ENCODE results near the gene EXOC7.

Gene EXOC7

DNA sequence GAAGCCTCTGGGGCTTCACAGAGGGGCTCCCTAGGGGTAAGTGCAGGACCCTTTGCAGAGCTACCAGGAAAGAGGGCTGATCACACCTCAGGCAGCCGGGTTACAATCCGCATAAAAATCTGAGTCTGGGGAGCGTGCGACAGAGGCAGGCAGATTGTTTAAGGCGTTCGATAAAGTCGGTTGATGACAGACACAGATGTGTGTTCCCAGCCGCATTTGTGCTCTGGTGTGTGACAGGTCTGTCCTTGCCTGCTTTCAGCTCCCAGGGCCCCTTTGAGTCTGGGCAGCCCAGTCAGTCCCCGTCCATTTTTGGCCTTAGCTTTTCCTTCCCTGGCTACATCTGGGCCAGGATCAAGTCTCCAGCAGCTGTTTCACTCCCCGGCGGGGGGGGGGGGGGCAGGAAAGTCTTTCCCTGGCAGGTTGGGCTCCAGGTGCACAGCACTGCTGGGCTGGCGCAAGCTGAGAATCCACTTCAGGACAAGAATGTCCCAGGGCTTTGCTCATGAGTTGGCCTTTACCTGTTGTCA lies 25.9 kb downstream of the EXOC7 start:
- no peak for TF ChIP-seq ZFX (IDR thresholded peaks at IDR 0.05; ENCODE audit: borderline replicate concordance)
- TF ChIP-seq, protein P1, sequence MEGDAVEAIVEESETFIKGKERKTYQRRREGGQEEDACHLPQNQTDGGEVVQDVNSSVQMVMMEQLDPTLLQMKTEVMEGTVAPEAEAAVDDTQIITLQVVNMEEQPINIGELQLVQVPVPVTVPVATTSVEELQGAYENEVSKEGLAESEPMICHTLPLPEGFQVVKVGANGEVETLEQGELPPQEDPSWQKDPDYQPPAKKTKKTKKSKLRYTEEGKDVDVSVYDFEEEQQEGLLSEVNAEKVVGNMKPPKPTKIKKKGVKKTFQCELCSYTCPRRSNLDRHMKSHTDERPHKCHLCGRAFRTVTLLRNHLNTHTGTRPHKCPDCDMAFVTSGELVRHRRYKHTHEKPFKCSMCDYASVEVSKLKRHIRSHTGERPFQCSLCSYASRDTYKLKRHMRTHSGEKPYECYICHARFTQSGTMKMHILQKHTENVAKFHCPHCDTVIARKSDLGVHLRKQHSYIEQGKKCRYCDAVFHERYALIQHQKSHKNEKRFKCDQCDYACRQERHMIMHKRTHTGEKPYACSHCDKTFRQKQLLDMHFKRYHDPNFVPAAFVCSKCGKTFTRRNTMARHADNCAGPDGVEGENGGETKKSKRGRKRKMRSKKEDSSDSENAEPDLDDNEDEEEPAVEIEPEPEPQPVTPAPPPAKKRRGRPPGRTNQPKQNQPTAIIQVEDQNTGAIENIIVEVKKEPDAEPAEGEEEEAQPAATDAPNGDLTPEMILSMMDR (IDR thresholded peaks at IDR 0.05): no peak
- H3K27ac ChIP-seq: no peak overlapping the region

DNA sequence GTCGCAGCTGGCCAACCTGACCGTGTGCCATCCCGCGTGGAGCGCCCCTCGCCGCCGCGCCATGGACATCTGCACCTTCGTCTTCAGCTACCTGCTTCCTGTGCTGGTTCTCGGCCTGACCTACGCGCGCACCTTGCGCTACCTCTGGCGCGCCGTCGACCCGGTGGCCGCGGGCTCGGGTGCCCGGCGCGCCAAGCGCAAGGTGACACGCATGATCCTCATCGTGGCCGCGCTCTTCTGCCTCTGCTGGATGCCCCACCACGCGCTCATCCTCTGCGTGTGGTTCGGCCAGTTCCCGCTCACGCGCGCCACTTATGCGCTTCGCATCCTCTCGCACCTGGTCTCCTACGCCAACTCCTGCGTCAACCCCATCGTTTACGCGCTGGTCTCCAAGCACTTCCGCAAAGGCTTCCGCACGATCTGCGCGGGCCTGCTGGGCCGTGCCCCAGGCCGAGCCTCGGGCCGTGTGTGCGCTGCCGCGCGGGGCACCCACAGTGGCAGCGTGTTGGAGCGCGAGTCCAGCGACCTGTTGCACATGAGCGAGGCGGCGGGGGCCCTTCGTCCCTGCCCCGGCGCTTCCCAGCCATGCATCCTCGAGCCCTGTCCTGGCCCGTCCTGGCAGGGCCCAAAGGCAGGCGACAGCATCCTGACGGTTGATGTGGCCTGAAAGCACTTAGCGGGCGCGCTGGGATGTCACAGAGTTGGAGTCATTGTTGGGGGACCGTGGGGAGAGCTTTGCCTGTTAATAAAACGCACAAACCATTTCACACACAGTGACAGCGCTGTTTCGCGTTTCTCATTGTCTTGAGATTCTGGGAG lies 26.6 kb downstream of the EXOC7 start:
- H3K27ac ChIP-seq: no peak overlapping the region
- TF ChIP-seq, protein P1 (IDR thresholded peaks at IDR 0.05): no peak
- TF ChIP-seq ZFX (IDR thresholded peaks at IDR 0.05; ENCODE audit: borderline replicate concordance): no peak

DNA sequence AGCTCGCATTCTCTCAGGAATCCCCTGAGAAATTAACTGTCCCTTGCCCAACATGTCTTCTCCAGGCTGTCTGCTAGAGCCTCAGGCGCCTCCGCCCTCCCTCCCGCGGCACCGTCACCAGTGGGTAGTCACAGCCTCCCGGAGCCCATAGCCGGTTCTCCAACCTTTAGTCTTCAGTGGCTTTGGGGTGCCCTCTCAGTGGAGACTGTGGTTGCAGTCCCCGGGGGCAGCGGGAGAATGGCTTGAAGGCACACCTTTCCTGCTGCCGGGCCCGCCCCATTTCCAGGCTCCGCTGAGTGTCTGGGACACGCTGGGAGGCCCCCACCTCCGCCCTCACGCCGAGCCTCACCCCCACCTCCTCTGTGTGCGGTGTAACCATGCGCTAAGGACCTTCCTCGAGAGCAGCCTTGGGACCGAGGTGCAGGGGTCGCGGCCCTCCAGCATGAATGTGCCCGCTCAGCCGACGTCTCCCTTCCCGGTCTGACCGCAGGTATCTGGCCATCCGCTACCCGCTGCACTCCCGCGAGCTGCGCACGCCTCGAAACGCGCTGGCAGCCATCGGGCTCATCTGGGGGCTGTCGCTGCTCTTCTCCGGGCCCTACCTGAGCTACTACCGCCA lies 27.3 kb downstream of the EXOC7 start:
- TF ChIP-seq, protein P1 (IDR thresholded peaks at IDR 0.05): no peak
- no peak for TF ChIP-seq ZFX (IDR thresholded peaks at IDR 0.05; ENCODE audit: borderline replicate concordance)
- H3K27ac ChIP-seq: no peak overlapping the region

DNA sequence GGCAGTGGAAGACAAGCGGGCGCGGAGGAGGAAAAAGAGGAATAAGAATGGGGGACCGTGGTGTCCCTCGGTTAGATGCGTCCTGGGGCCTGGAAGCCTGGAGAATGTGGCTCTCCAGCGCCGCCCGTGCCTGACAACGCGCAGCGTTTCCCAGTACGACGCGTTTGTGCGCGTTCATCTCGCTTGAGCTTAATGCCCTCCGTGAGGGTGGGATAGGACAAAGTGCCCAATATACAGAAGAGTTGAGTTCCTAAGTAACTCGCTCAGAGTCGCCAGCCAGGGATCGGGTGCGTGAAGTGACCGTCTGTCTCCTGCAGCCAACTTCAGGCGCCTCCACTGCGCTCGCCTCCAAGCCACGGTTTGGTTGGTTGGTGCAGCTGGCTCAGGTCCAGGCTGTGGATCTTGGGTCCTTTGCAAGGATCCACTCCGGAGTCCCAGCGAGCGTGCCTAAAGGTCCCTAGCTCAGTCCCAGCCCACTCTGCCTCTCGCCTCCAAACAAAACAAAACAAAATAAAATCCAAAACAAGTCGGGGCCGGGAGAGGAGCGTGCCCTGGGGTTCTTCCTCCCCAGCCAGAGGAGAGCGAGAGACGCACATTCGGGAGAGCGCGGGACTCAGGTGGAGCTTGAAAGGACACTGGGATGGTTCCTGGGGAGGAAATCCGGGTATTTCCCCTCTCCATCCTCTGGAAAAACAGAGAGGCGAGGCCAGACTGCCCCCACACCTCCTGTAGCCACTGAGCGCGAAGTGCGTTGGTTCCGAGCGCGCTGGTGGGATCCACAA lies 28.0 kb downstream of the EXOC7 start:
- TF ChIP-seq, protein P1 (IDR thresholded peaks at IDR 0.05): peak; percentile 70
- TF ChIP-seq ZFX (IDR thresholded peaks at IDR 0.05; ENCODE audit: borderline replicate concordance): no peak
- H3K27ac ChIP-seq: no peak overlapping the region

DNA sequence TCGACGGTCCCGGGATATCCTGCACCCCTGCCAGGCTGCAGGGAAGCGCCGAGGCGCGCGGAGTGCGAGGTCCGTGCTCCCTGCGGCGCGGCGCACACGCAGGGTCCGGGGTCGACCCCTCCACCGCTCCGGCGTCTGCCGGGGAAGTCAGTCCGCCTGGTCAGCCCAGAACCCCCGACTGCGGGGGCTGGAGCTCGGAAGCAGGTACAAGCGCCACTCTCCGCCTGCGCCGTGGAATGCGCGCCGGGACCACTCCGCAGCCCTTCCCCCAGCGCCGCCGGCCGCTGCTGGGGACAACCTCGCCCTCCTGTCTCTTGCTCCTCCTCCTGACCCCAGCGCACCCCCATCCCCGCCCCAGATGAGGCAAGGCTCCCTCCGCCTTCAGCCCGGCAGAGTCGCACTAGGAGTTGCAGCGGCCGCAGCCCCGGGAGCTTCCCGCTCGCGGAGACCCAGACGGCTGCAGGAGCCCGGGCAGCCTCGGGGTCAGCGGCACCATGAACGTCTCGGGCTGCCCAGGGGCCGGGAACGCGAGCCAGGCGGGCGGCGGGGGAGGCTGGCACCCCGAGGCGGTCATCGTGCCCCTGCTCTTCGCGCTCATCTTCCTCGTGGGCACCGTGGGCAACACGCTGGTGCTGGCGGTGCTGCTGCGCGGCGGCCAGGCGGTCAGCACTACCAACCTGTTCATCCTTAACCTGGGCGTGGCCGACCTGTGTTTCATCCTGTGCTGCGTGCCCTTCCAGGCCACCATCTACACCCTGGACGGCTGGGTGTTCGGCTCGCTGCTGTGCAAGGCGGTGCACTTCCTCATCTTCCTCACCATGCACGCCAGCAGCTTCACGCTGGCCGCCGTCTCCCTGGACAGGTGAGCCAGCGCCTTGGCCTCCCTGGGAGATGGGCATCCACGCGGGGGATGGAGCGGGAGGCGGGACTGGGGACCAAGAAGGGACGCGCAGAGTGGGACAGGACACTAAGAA lies 28.9 kb downstream of the EXOC7 start, which contains the start of gene GALR2:
GALR2 (plus strand) TSS at position 392 of the 974 bp plus-strand sequence; CDS start at position 495, 103 bp downstream.
- TF ChIP-seq, protein P1 (IDR thresholded peaks at IDR 0.05): no peak
- TF ChIP-seq ZFX (IDR thresholded peaks at IDR 0.05; ENCODE audit: borderline replicate concordance): no peak
- H3K27ac ChIP-seq: no peak within 1 kb of the TSS

DNA sequence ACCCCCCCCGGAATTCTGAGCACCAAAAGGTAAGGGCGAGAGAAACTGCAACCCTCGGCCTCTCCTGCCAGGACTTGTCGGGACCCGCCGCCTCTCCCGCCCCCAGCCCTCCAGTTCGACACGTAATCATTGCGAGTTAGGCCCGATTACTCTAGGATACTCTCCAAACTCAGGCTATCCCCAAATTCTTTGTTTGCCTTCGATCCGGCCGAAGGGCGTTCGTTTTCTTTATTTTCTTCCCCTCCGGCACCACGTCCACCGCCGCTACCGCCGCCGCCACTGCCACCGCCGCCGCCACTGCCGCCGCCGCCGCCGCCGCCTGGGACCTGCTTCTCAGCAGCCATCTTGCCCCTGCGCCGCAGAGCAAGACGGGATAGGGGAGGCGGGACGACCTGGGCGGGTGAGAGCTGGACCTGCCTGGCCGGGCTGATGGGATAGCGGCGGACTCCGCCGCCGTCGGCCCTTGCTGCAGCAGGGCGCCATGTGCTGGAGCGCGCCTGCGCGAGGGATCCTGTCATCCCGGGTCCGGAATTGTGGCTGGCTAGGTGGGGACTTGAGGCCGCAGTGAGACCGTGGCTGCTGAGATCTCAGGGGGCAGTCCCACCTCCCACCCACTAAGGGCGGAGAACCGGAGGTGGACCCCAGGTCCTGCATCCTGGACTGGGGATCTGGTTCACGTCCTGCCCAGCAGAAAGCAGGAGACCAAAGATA lies 31.3 kb downstream of the EXOC7 start, which contains the start of gene SRP68:
SRP68 (minus strand) TSS at position 370 of the 711 bp plus-strand sequence; CDS start at position 344, 26 bp downstream.
- TF ChIP-seq ZFX (IDR thresholded peaks at IDR 0.05; ENCODE audit: borderline replicate concordance): no peak
- TF ChIP-seq, protein P1 (IDR thresholded peaks at IDR 0.05): no peak
- peak within 1 kb of the TSS; percentile 62 for H3K27ac ChIP-seq

Measured in 22Rv1 (cell line).